HG03025 (cell line): ENCODE data around the gene RNF212.
"Not testable (repeated sequence)": the region's sequence is repeated elsewhere in the genome, so short reads cannot be mapped to it uniquely, and the experiment has no call there.

Experiments used
- ATAC-seq: cut with Tn5 transposase; IDR thresholded peaks from one replicate; pipeline ENCODE4 v1.9.1; 2021; ENCODE audit warnings: mild to moderate bottlenecking, moderate library complexity; ENCODE audit not compliant: unreplicated experiment, low FRiP score

Gene RNF212

GRCh38 chr4:1113311-1114009 lies at the start of gene RNF212:
Gene RNF212 (minus strand): TSS chr4:1113564. CDS start chr4:1113464, 100 bp downstream.
- ATAC-seq, result no peak

- ATAC-seq, result no peak
These were observed 47.0 kb upstream of the RNF212 start for GRCh38 chr4:1160351-1160750.

GRCh38 chr4:1156069-1156468 lies 42.7 kb upstream of the RNF212 start:
- ATAC-seq, result no peak

GRCh38 chr4:1155314-1155713 lies 42.0 kb upstream of the RNF212 start:
- no peak for ATAC-seq

- ATAC-seq, result no peak
These were observed 41.3 kb upstream of the RNF212 start for GRCh38 chr4:1154523-1155182.

- no peak for ATAC-seq
These were observed 40.8 kb upstream of the RNF212 start for GRCh38 chr4:1154126-1154522.

- no peak for ATAC-seq
These were observed 40.3 kb upstream of the RNF212 start for GRCh38 chr4:1153567-1154090.

GRCh38 chr4:1152290-1152689 lies 38.9 kb upstream of the RNF212 start:
- ATAC-seq, result no peak

GRCh38 chr4:1151541-1151940 lies 38.2 kb upstream of the RNF212 start:
- no peak for ATAC-seq

GRCh38 chr4:1150875-1151274 lies 37.5 kb upstream of the RNF212 start:
- ATAC-seq, result no peak

- ATAC-seq, result no peak
These were observed 26.5 kb upstream of the RNF212 start for GRCh38 chr4:1139860-1140259.

- no peak for ATAC-seq
These were observed 24.5 kb upstream of the RNF212 start for GRCh38 chr4:1137850-1138249.

- no peak for ATAC-seq
These were observed 23.9 kb upstream of the RNF212 start for GRCh38 chr4:1137063-1137776.

- ATAC-seq, result no peak
These were observed 22.7 kb upstream of the RNF212 start for GRCh38 chr4:1136048-1136447.

GRCh38 chr4:1133033-1133432 lies 19.7 kb upstream of the RNF212 start:
- ATAC-seq, result no peak

GRCh38 chr4:1130316-1131186 lies 17.2 kb upstream of the RNF212 start:
- no peak for ATAC-seq

- ATAC-seq, result no peak
These were observed 13.1 kb upstream of the RNF212 start for GRCh38 chr4:1126506-1126905.

- ATAC-seq, result not testable (repeated sequence)
These were observed 12.1 kb upstream of the RNF212 start for GRCh38 chr4:1125466-1125865.

GRCh38 chr4:1124818-1125217 lies 11.5 kb upstream of the RNF212 start:
- no peak for ATAC-seq

GRCh38 chr4:1122505-1122904 lies 9.1 kb upstream of the RNF212 start:
- ATAC-seq, result no peak
